ENCODE results near the gene LRRC7.

LRRC7 gene

GRCh38 chr1:69766431-69767180 is 198.9 kb downstream of the LRRC7 start:
- no peak for DNase-seq (ENCODE audit: low read depth, low spot score)

DNA sequence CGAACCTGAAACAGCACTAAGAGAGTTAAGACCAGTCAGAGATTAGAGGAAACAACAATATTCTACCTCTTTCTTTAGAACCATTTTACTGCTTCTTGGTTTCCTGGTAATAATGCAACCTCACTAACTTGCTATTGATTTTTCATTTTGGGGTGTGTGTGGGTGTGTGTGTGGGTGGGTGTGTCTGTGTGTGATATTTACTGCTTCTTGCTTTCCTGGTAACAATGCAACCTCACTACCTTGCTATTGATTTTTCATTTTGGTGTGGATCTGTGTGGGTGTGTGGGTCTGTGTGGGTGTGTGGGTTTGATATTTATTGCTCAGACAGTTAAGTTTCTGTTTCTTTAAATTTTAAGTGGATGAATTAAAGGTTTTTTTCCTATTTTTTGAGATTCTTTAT is 208.8 kb downstream of the LRRC7 start:
- DNase-seq (ENCODE audit: low read depth, low spot score), result no peak

DNA sequence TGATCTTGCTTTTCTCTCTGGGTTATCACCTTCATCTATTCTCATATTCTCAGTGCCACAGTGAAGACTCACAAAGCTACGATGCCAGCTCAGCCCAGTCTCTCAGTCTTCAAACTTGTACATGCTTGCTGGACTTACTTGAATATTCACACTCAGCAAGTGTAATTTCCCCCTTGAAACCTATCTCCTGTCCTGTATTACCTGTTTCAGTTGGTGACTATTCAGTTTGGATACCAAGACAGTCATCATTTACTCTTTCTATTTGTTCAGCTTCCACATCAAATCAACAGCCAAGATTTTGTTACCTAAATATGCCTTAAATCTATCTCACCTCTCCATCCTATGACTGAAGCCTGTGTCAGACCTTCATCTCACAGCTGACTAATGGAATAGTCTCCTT is 209.7 kb downstream of the LRRC7 start:
- no peak for DNase-seq (ENCODE audit: low read depth, low spot score)

- no peak for DNase-seq (ENCODE audit: low read depth, low spot score)
These were observed 210.2 kb downstream of the LRRC7 start for GRCh38 chr1:69777971-69778370.

DNA sequence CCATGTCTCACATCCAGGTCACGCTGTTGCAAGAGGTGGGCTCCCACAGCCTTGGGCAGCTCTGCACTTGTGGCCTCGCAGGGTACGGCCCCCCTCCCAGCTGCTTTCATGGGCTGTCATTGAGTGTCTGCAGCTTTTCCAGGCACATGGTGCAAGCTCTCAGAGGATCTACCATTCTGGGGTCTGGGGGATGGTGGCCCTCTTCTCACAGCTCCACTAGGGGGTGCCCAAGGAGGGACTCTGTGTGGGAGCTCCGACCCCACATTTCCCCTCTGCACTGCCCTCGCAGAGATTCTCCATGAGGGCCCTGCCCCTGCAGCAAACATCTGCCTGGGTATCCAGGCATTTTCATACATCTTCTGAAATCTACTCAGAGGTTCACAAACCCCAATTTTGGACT is 219.4 kb downstream of the LRRC7 start:
- no peak for DNase-seq (ENCODE audit: low read depth, low spot score)

DNA sequence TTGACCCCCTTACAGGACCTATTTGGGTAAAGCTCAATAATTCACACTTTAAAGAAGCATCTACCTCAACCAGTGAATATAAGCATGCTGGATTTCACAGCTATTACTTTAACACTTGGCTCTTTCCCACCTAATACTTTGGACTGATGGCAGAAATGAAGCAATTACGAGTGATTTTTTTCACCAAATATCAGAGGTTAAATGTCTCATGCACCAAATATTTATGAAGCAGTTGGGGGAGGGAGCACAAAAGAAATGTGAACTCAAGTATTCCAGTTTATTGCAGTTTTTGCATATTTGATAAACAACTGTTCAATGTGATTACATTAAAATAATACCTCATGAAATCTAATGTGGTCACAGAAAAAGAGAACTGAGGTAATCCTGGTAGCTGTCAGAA is 223.6 kb downstream of the LRRC7 start:
- DNase-seq (ENCODE audit: low read depth, low spot score), result peak; percentile 3

DNA sequence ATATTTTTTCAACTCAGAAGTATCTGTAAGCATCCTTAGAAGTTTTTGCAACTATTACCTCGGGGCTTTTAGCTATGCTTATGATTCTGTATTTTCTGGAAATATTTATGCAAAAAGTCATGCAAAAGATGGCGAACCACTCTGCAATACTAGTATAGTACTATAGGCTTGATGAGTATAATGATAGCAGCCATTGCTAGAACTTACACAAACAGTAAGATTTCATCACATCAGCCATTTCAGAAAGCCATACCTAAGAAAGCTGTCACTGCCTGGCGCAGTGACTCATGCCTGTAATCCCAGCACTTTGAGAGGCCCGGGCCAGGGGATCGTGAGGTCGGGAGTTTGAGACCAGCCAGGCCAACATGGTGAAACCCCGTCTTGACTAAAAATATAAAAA is 227.1 kb downstream of the LRRC7 start:
- DNase-seq (ENCODE audit: low read depth, low spot score), result no peak

GRCh38 chr1:69814926-69815325 is 247.2 kb downstream of the LRRC7 start:
- no peak for DNase-seq (ENCODE audit: low read depth, low spot score)

- peak; percentile 3 for DNase-seq (ENCODE audit: low read depth, low spot score)
These were observed 257.2 kb downstream of the LRRC7 start for GRCh38 chr1:69824932-69825331.

DNA sequence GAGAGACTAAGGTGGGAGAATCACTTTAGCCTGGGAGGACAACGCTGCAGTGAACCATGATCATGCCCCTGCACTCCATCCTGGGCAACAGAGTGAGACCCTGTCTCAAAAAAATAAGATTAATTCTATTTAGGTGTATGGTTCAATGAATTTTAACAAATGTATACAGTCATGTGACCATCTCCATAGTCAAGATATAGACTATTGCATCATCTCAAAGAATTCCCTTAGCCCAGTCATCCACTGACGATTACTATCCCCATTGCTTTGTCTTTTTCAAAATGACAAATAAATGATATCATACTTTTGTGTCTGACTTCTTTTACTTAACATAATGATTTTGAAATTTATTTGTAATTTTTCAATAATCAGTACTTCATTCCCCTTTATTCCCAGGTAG is 260.0 kb downstream of the LRRC7 start:
- no peak for DNase-seq (ENCODE audit: low read depth, low spot score)

DNA sequence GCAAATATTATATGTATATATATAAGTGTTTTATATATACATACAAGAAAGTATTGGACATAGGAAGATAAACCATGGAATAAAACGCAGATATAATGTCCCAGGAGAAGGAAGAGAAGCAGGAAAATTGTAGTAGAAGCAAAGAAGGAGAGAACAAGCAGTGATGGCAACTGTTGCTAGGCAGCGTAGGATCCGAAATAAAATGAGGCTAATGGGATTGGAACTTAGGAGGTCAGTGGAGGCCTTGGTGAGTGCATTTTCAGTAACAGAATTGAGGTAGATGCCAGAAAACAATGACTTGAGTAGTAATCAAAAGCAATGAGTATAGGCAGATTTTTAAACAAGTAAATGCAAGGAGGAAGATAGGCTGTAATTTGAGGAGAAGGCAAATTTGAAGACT is 265.8 kb downstream of the LRRC7 start:
- DNase-seq (ENCODE audit: low read depth, low spot score), result no peak

- no peak for DNase-seq (ENCODE audit: low read depth, low spot score)
These were observed 266.6 kb downstream of the LRRC7 start for GRCh38 chr1:69834336-69834735.

GRCh38 chr1:69835955-69836354 is 268.2 kb downstream of the LRRC7 start:
- DNase-seq (ENCODE audit: low read depth, low spot score), result no peak

GRCh38 chr1:69836971-69837636 is 269.4 kb downstream of the LRRC7 start:
- peak; percentile 43 for DNase-seq (ENCODE audit: low read depth, low spot score)

DNA sequence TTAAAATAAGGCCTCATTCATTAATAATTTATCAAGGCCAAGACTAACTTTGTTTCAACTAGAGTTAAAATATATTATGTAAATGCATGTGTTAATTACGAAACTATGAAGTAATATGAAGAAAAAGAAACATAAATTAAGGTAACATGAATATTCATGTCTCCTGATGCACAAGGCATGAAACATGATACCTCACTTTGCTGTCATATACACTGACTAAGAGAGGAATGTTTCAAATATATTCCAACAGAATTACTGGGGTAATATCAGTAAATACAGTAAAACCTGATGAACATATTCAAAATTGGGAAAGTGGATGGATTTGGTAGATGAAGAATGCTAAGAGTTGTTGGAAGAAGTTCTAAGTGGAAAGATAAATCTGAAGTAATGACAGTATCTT is 274.6 kb downstream of the LRRC7 start:
- DNase-seq (ENCODE audit: low read depth, low spot score), result no peak

GRCh38 chr1:69845655-69846054 is 277.9 kb downstream of the LRRC7 start:
- DNase-seq (ENCODE audit: low read depth, low spot score), result no peak

DNA sequence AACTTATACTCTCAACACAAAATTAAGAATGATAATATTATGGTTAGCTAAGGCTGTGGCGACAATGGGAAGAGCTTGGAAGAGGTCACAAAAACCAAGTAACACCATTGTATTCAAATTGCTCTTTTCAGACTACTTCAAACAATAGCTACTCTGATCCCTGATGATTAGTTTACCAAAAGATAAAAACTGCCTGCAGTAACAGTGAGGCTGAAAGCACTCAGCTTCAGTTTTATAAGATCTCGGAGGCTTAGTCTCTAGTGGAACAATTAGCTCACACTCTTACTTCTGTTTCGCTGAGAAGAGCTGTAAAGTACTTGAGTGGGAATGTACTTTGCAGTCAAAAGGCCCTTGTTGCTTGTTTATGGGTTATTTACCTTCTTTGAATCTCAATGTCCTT is 278.5 kb downstream of the LRRC7 start:
- no peak for DNase-seq (ENCODE audit: low read depth, low spot score)

DNA sequence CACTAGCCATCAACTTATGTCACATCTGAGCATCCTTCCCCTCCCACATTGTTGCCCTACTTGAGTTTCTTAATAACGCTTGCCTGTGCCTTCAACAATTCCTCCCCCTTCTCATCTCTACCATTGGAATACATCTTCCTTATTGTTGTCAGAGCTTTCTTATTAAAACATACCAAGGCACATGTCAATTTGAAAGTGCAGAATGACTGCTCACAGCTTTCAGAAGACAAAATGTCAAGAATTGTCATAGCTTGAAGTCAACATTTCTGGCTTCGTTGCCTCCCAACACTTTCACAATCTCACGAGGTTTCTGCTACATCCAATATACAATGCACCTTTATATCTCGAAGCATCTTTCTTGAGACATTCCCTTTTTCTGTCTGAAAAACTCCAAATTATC is 279.9 kb downstream of the LRRC7 start:
- no peak for DNase-seq (ENCODE audit: low read depth, low spot score)

DNA sequence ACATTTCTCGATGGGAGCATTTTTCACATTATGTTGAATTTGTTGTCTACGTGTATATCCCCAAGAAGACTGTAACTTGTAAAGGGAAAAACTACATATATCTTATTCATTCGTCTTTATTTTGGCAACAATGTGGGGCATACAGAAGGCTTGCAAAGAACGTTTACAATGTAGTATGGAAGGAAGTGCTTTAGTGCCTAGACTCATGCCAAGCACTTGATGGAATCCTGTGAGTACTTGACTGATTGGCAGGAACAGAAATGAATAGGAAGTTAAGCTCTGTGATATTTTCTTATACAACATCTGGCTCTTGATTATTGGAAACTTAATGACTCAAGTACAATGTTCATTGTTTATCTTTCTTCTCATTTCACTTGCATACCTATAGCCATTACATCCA is 284.4 kb downstream of the LRRC7 start:
- no peak for DNase-seq (ENCODE audit: low read depth, low spot score)

DNA sequence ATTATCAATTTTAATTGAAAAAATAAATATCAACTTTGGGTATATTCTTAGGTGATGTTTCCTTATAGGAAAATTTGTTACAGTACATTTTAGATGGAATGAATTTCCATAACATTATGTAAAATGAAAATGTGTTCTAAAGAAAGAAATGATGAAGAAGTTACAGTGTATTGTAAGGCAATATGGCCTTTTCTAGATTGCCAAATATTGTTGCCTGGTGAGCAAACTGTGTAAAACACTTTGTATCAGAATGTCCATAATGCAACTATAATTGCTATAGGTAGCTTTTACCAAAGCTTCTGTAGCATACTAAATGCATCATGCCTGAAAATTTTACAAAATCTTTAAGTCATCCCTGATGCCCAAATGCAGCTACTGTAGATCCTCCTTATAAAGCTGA is 285.0 kb downstream of the LRRC7 start:
- no peak for DNase-seq (ENCODE audit: low read depth, low spot score)

DNA sequence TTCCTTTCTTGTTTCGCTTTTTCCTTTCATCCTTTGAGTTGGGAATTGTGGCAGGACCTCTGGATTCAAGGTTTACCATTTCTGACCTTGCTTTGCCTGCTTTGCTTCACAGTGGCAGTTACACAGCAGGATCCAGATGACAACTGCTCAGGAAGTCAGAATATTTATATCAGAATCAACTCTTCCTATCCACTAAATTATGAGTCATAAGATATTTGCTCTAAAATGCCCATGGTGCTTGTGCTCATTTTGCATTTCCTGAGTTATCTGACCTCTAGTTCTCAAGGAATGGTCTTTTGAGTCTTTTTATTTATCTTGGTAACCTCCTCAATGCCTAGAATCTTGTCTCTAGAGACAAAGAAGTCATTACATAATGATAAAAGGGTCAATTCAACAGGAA is 290.8 kb downstream of the LRRC7 start:
- no peak for DNase-seq (ENCODE audit: low read depth, low spot score)

DNA sequence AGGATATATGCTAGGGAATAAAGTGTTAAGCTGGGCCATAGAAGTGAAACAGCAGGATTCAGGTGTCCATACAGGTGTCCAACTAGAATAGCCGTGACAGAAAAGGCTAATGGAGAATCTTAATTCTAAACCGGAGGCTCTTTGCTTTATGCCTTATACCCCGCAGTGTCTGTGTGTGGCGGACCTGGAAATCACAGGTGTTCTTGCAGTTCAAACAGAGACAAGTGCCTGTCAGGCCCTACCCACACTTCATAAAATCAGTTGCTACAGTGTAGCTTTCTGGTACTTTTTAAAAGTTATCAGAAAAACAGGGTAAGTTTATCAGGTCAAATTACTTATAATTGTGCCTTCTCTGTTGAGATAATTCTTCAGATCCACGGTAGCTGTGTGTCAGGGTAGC is 293.9 kb downstream of the LRRC7 start:
- DNase-seq (ENCODE audit: low read depth, low spot score), result no peak

- no peak for DNase-seq (ENCODE audit: low read depth, low spot score)
These were observed 295.2 kb downstream of the LRRC7 start for GRCh38 chr1:69862906-69863305.

- no peak for DNase-seq (ENCODE audit: low read depth, low spot score)
These were observed 296.0 kb downstream of the LRRC7 start for GRCh38 chr1:69863704-69864103.
